GM23338 (cell line): Measurements from ENCODE around the gene ASIC3.

ENCODE experiments used
- CTCF ChIP-seq, 2 experiments: fragments of 200-600 bp in 1 of 2; sonication (generic) in 1 of 2; conservative IDR thresholded peaks; 2 replicates each; pipeline versions ENCODE4 v1.5.1 to v1.6.1; 2016 to 2017; ENCODE audit warnings: antibody characterized with exemption in 2 of 2, low read depth in 2 of 2, mild to moderate bottlenecking in 2 of 2, moderate library complexity in 1 of 2
- EZH2 ChIP-seq: fragments of 200-600 bp; sonication (generic); IDR thresholded peaks from one replicate; pipeline ENCODE4 v1.8.0; 2017; ENCODE audit warnings: antibody characterized with exemption, mild to moderate bottlenecking, low read depth; ENCODE audit not compliant: unreplicated experiment
- EZH2phosphoT487 ChIP-seq: fragments of 200-600 bp; sonication (generic); IDR thresholded peaks from one replicate; pipeline ENCODE4 v1.8.1; 2018; ENCODE audit warnings: antibody characterized with exemption; ENCODE audit not compliant: unreplicated experiment
- JUNB ChIP-seq: IDR thresholded peaks from one replicate; pipeline ENCODE4 v1.6.1; 2016; ENCODE audit warnings: antibody characterized with exemption; ENCODE audit not compliant: unreplicated experiment
- POLR2AphosphoS5 ChIP-seq: IDR thresholded peaks from 2 replicates; pipeline ENCODE4 v1.6.1; 2016; ENCODE audit warnings: antibody characterized with exemption, low read depth
- ZNF114 ChIP-seq: fragments of 250-450 bp; sonication (Bioruptor Pico); IDR thresholded peaks from 2 replicates; pipeline ENCODE4 v1.5.0; 2020; ENCODE audit warnings: mild to moderate bottlenecking, moderate library complexity
- TF ChIP-seq, protein P1 (sequence below): IDR thresholded peaks from 2 replicates; pipeline ENCODE4 v1.6.1; 2016; ENCODE audit warnings: antibody characterized with exemption

- TF ChIP-seq CTCF (conservative IDR thresholded peaks at IDR 0.05; ENCODE audit: low read depth in 2 of 2), result no peak
- no peak for TF ChIP-seq POLR2AphosphoS5
- no peak for TF ChIP-seq JUNB
- no peak for TF ChIP-seq EZH2
- TF ChIP-seq EZH2phosphoT487, result no peak
- no peak for TF ChIP-seq ZNF114 (CRISPR knock-in tag)
- TF ChIP-seq, protein P1, sequence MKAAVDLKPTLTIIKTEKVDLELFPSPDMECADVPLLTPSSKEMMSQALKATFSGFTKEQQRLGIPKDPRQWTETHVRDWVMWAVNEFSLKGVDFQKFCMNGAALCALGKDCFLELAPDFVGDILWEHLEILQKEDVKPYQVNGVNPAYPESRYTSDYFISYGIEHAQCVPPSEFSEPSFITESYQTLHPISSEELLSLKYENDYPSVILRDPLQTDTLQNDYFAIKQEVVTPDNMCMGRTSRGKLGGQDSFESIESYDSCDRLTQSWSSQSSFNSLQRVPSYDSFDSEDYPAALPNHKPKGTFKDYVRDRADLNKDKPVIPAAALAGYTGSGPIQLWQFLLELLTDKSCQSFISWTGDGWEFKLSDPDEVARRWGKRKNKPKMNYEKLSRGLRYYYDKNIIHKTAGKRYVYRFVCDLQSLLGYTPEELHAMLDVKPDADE, result no peak
These were observed 21.7 kb downstream of the ASIC3 start for GRCh38 chr7:151069841-151070573.
